CD14-positive monocyte (primary cell): ENCODE results near the gene ENTPD2. TPM values are rescaled to one million over a fixed set of nuclear protein-coding genes. Genes with fewer than 3 reads are reported as not detected.

ENCODE experiments used
- DNase-seq, 3 donors: peaks; one replicate each; pipeline ENCODE4 v3.0.0-alpha.2; 2011 to 2022
- H2AFZ ChIP-seq: 2 replicates; pipeline ENCODE4 v1.6.0; 2012; ENCODE audit warnings: mild to moderate bottlenecking, low read depth, low read length, inconsistent platforms; ENCODE audit not compliant: insufficient read depth, poor library complexity, severe bottlenecking
- H3K27ac ChIP-seq, 2 donors: 1 replicate in 1 of 2; 2 replicates in 1 of 2; pipeline ENCODE4 v1.5.1; 2012 to 2013; ENCODE audit warnings: low read length in 2 of 2, control low read depth in 1 of 2, inconsistent platforms in 1 of 2, low read depth in 1 of 2, mild to moderate bottlenecking in 1 of 2
- H3K27me3 ChIP-seq, 2 donors: one replicate each; pipeline versions ENCODE4 v1.6.0 to v1.6.1; 2011 to 2013; ENCODE audit warnings: low read length in 2 of 2; ENCODE audit not compliant: control insufficient read depth in 2 of 2, insufficient read depth in 2 of 2
- H3K36me3 ChIP-seq, 2 donors: replicated peaks in 1 of 2; 1 replicate in 1 of 2; 2 replicates in 1 of 2; pipeline versions ENCODE4 v1.5.1 to v1.6.1; 2012 to 2013; ENCODE audit warnings: low read length in 2 of 2, control low read depth in 1 of 2, inconsistent platforms in 1 of 2, mild to moderate bottlenecking in 1 of 2; ENCODE audit not compliant: insufficient read depth in 2 of 2, control insufficient read depth in 1 of 2
- H3K4me1 ChIP-seq, 2 donors: 1 replicate in 1 of 2; 2 replicates in 1 of 2; pipeline versions ENCODE4 v1.5.1 to v1.6.1; 2012 to 2013; ENCODE audit warnings: low read length in 2 of 2, control low read depth in 1 of 2, inconsistent platforms in 1 of 2, mild to moderate bottlenecking in 1 of 2, moderate library complexity in 1 of 2; ENCODE audit not compliant: insufficient read depth in 2 of 2, control insufficient read depth in 1 of 2
- H3K4me2 ChIP-seq: replicated peaks from 2 replicates; pipeline ENCODE3; 2012; ENCODE audit warnings: low read length, moderate library complexity, mild to moderate bottlenecking; ENCODE audit not compliant: poor library complexity, severe bottlenecking; ENCODE audit errors: extremely low read depth
- H3K4me3 ChIP-seq, 3 experiments: fragments of 200-600 bp in 1 of 3; sonication (generic) in 1 of 3; replicated peaks in 1 of 3; 1 replicate in 2 of 3; 2 replicates in 1 of 3; pipeline ENCODE4 v1.5.1; 2011 to 2013; ENCODE audit warnings: low read length in 3 of 3, mild to moderate bottlenecking in 3 of 3, control low read depth in 2 of 3, low read depth in 2 of 3, inconsistent platforms in 1 of 3, moderate library complexity in 1 of 3
- H3K79me2 ChIP-seq: 2 replicates; pipeline ENCODE4 v1.6.0; 2012; ENCODE audit warnings: mild to moderate bottlenecking, control low read depth, inconsistent platforms, low read length, moderate library complexity; ENCODE audit not compliant: insufficient read depth
- H3K9ac ChIP-seq: 2 replicates; pipeline ENCODE4 v1.6.0; 2017; ENCODE audit warnings: low read length, mild to moderate bottlenecking; ENCODE audit not compliant: insufficient read depth, poor library complexity, severe bottlenecking
- H3K9me3 ChIP-seq, 2 donors: replicated peaks in 1 of 2; 1 replicate in 1 of 2; 2 replicates in 1 of 2; pipeline versions ENCODE4 v1.5.1 to v1.6.1; 2012 to 2013; ENCODE audit warnings: low read length in 2 of 2, control low read depth in 1 of 2; ENCODE audit not compliant: control insufficient read depth in 1 of 2, insufficient read depth in 1 of 2
- H4K20me1 ChIP-seq: 2 replicates; pipeline ENCODE4 v1.6.0; 2012; ENCODE audit warnings: mild to moderate bottlenecking, low read length, control low read depth, moderate library complexity; ENCODE audit not compliant: insufficient read depth
- H3K27ac Mint-ChIP-seq, 7 donors: one replicate each; pipeline ENCODE4 v1.8.0; 2020; ENCODE audit warnings: mild to moderate bottlenecking in 7 of 7, mixed read lengths in 7 of 7, moderate library complexity in 6 of 7, inconsistent platforms in 2 of 7
- H3K27me3 Mint-ChIP-seq, 3 donors: one replicate each; pipeline ENCODE4 v1.8.0; 2021 to 2022; ENCODE audit warnings: low read depth in 3 of 3, mild to moderate bottlenecking in 3 of 3, mixed read lengths in 3 of 3, moderate library complexity in 3 of 3, inconsistent platforms in 1 of 3
- H3K36me3 Mint-ChIP-seq, 2 donors: one replicate each; pipeline ENCODE4 v1.8.0; 2020; ENCODE audit warnings: mixed read lengths in 2 of 2, inconsistent platforms in 1 of 2, mild to moderate bottlenecking in 1 of 2
- H3K4me1 Mint-ChIP-seq: one replicate; pipeline ENCODE4 v1.8.0; 2020; ENCODE audit warnings: mild to moderate bottlenecking, mixed read lengths
- H3K4me3 Mint-ChIP-seq, 2 donors: one replicate each; pipeline ENCODE4 v1.8.0; 2020; ENCODE audit warnings: mild to moderate bottlenecking in 2 of 2, mixed read lengths in 2 of 2, moderate library complexity in 1 of 2
- H3K9me3 Mint-ChIP-seq, 7 donors: one replicate each; pipeline ENCODE4 v1.8.0; 2020 to 2022; ENCODE audit warnings: mixed read lengths in 7 of 7, mild to moderate bottlenecking in 6 of 7, moderate library complexity in 6 of 7, inconsistent platforms in 2 of 7
- WGBS: methylation state at CpG from one replicate; pipeline ENCODE4 v1.1.5; 2013; ENCODE audit warnings: missing lambda C conversion rate; ENCODE audit not compliant: insufficient coverage; 5-methylcytosine and 5-hydroxymethylcytosine counted together
- intact Hi-C, 2 donors: fragments of 100-400 bp; cut with micrococcal nuclease; formaldehyde crosslinking; loops; one replicate each; pipeline versions ENCODE4 v1.15.0 to v1.15.1; 2023
- polyA plus RNA-seq, 3 donors: library from polyadenylated mRNA; depleted of rRNA in 1 of 3; unstranded in 2 of 3; stranded (reverse) in 1 of 3; fragments of 300-500 nt in 2 of 3; fragments of >200 nt in 1 of 3; fragmentation: Illumina TruSeq in 2 of 3; gene quantifications; 1 replicate in 2 of 3; 2 replicates in 1 of 3; pipeline ENCODE4 v1.2.3, GENCODE V29; 2012 to 2021
- TF ChIP-seq, protein P1 (sequence below): fragments of 200-600 bp; IDR thresholded peaks from one replicate; pipeline ENCODE4 v1.8.0; 2022; ENCODE audit warnings: antibody characterized with exemption, mild to moderate bottlenecking

ENTPD2 gene
- polyA plus RNA-seq, 3 donors = not detected

- intact Hi-C loops = no loop called here
- no peaks in the 10 kb centered on the region for H3K27me3 ChIP-seq
- no peaks in the 10 kb centered on the region for H3K4me1 ChIP-seq
- Mint-ChIP-seq H3K9me3 (peaks cover 0 to 6% (median 0%) of the 10 kb centered on the region in 7 donors), H3K4me3 (no peak overlapping the region), H3K36me3 (peaks cover 9 to 31% of the 10 kb centered on the region in 2 donors), H3K27me3 (peaks cover 0 to 3% (median 0%) of the 10 kb centered on the region in 3 donors), H3K27ac (no peak overlapping the region), H3K4me1 (no peaks in the 10 kb centered on the region)
- H2AFZ ChIP-seq = no peak overlapping the region
- no peaks in the 10 kb centered on the region for H3K9me3 ChIP-seq
- TF ChIP-seq, protein P1, sequence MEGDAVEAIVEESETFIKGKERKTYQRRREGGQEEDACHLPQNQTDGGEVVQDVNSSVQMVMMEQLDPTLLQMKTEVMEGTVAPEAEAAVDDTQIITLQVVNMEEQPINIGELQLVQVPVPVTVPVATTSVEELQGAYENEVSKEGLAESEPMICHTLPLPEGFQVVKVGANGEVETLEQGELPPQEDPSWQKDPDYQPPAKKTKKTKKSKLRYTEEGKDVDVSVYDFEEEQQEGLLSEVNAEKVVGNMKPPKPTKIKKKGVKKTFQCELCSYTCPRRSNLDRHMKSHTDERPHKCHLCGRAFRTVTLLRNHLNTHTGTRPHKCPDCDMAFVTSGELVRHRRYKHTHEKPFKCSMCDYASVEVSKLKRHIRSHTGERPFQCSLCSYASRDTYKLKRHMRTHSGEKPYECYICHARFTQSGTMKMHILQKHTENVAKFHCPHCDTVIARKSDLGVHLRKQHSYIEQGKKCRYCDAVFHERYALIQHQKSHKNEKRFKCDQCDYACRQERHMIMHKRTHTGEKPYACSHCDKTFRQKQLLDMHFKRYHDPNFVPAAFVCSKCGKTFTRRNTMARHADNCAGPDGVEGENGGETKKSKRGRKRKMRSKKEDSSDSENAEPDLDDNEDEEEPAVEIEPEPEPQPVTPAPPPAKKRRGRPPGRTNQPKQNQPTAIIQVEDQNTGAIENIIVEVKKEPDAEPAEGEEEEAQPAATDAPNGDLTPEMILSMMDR = no peak
- no peak overlapping the region for H3K9ac ChIP-seq
- WGBS = 95% methylated on average over 24 of the region's 39 CpGs
- H3K4me3 ChIP-seq = no peak overlapping the region
- no peaks in the 10 kb centered on the region for H4K20me1 ChIP-seq
- no peak for DNase-seq
- H3K79me2 ChIP-seq = no peaks in the 10 kb centered on the region
- H3K4me2 ChIP-seq = no peak overlapping the region
- H3K27ac ChIP-seq = no peak overlapping the region
- peaks cover 0 to 3% of the 10 kb centered on the region in 2 donors for H3K36me3 ChIP-seq
Observed at GRCh38 chr9:137011907-137012675, 41.8 kb downstream of the ENTPD2 start.

DNA sequence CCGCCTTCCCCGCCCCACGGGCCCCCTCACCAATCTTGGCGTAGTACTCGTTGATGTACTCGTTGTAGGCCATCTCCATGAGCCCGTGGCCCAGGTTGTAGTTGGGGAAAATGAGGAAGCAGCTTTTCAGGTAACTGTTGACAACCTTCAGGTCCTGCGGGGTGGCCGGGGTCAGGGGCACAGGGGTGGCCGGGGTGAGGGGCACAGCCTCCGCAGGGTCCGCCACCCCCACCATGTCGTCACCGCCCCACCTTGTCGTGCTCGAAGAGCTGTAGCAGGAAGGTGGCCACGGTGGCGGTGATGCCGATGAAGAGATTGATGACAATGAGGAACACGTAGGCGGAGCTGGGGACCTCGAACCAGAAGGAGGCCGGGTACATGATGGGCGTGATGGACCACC is 42.7 kb downstream of the ENTPD2 start:
- peaks cover 6 to 25% of the 10 kb centered on the region in 2 donors for H3K36me3 Mint-ChIP-seq
- Histone ChIP-seq H3K9ac (no peak overlapping the region), H4K20me1 (no peaks in the 10 kb centered on the region), H3K27me3 (no peaks in the 10 kb centered on the region), H2AFZ (no peak overlapping the region), H3K27ac (no peak overlapping the region), H3K4me1 (no peaks in the 10 kb centered on the region), H3K9me3 (no peaks in the 10 kb centered on the region), H3K36me3 (peaks cover 0 to 3% of the 10 kb centered on the region in 2 donors), H3K4me2 (no peak overlapping the region), H3K4me3 (no peak overlapping the region), H3K79me2 (no peaks in the 10 kb centered on the region)
- no peak for DNase-seq
- peaks cover 0 to 4% (median 0%) of the 10 kb centered on the region in 7 donors for H3K9me3 Mint-ChIP-seq
- H3K4me1 Mint-ChIP-seq = peaks cover 1% of the 10 kb centered on the region
- H3K27ac Mint-ChIP-seq = peak overlapping the region in 1 of 7 donors; percentile 50
- TF ChIP-seq, protein P1 = no peak
- WGBS = 94% methylated on average over 17 of the region's 24 CpGs
- peaks cover 2 to 4% (median 3%) of the 10 kb centered on the region in 3 donors for H3K27me3 Mint-ChIP-seq
- no peak overlapping the region for H3K4me3 Mint-ChIP-seq
- intact Hi-C loops = no loop called here
